Measurements from ENCODE around the gene NDUFB6. TPM values are rescaled to one million over a fixed set of nuclear protein-coding genes. Genes with fewer than 3 reads are reported as not detected.

NDUFB6 gene
- total and polyA plus RNA-seq, 10 of the 15 experiments (the other 5 are each of a cell fraction or from before 2014, with no cell fraction given): 26.3 to 269 (median 61.4) TPM

GRCh38 chr9:32552172-32552872 lies 20.6 kb downstream of the NDUFB6 start, which contains the start of the genes SMIM27 and TOPORS (continued):
- TF ChIP-seq PRDM15 (CRISPR knock-in tag; IDR thresholded peaks at IDR 0.05): no peak
- no peak for TF ChIP-seq PAX8 (IDR thresholded peaks at IDR 0.05)
- TF ChIP-seq PML (IDR thresholded peaks at IDR 0.05; ENCODE audit: low read length): peak; percentile 83; the same call in 1 of the 2 replicates
- no peak for TF ChIP-seq RAD21 (IDR thresholded peaks at IDR 0.05; ENCODE audit: insufficient read depth, low read depth, low read length)
- no peak for TF ChIP-seq ASH2L (IDR thresholded peaks at IDR 0.05; ENCODE audit: borderline replicate concordance, low read depth)
- no peak for TF ChIP-seq NFXL1 (IDR thresholded peaks at IDR 0.05; ENCODE audit: borderline replicate concordance)
- TF ChIP-seq IRF4 (IDR thresholded peaks at IDR 0.05; ENCODE audit: low read depth, low read length): 0 out of 2 replicates have a peak, but pooled peaks have one; percentile 8
- no peak for TF ChIP-seq NR2C2 (IDR thresholded peaks at IDR 0.05; ENCODE audit: borderline replicate concordance, control insufficient read depth, insufficient read length, low read depth)
- peak; percentile 76 for TF ChIP-seq CREB1 (IDR thresholded peaks at IDR 0.05; ENCODE audit: low read depth)
- TF ChIP-seq CTCF (IDR thresholded peaks at IDR 0.05 in 2 of 3, conservative IDR thresholded peaks at IDR 0.05 in 1 of 3; ENCODE audit: control insufficient read depth in 2 of 3, extremely low read depth in 1 of 3, insufficient read depth in 1 of 3, low read depth in 3 of 3, low read length in 3 of 3): no peak
- peak; percentile 31; the same call in 1 of the 2 replicates for TF ChIP-seq HDGF (IDR thresholded peaks at IDR 0.05)
- no peak for TF ChIP-seq BCLAF1 (IDR thresholded peaks at IDR 0.05)
- no peak for TF ChIP-seq SUPT20H (IDR thresholded peaks at IDR 0.05; ENCODE audit: borderline replicate concordance, control insufficient read depth, low read depth, low read length)
- no peak for TF ChIP-seq YBX1 (IDR thresholded peaks at IDR 0.05)
- no peak for TF ChIP-seq ZNF274 (IDR thresholded peaks at IDR 0.05; ENCODE audit: insufficient read depth, insufficient read length)
- TF ChIP-seq MEF2A (IDR thresholded peaks at IDR 0.05; ENCODE audit: insufficient read depth, low read depth, low read length): no peak
- TF ChIP-seq SMAD1 (IDR thresholded peaks at IDR 0.05; ENCODE audit: low read depth, partially characterized antibody): peak; percentile 55

All from GM12878 (cell line).